ENCODE data around the gene PAFAH1B1.

PAFAH1B1 gene

GRCh38 chr17:2680961-2681360, 87.5 kb downstream of the PAFAH1B1 start:
- no peak overlapping the region for H3K4me3 ChIP-seq (ENCODE audit: low read length)
- no peak for TF ChIP-seq CTCF (conservative IDR thresholded peaks at IDR 0.05; ENCODE audit: low read length)
- no peak for DNase-seq (ENCODE audit: low read depth)

- no peak overlapping the region for H3K4me3 ChIP-seq (ENCODE audit: low read length)
- no peak for DNase-seq (ENCODE audit: low read depth)
- no peak for TF ChIP-seq CTCF (conservative IDR thresholded peaks at IDR 0.05; ENCODE audit: low read length)
Observed at GRCh38 chr17:2681650-2682049, 88.2 kb downstream of the PAFAH1B1 start.

- no peak for DNase-seq (ENCODE audit: low read depth)
- TF ChIP-seq CTCF (conservative IDR thresholded peaks at IDR 0.05; ENCODE audit: low read length): no peak
- no peak overlapping the region for H3K4me3 ChIP-seq (ENCODE audit: low read length)
Observed at GRCh38 chr17:2682176-2682938, 88.9 kb downstream of the PAFAH1B1 start.

GRCh38 chr17:2683912-2684311, 90.5 kb downstream of the PAFAH1B1 start:
- no peak for DNase-seq (ENCODE audit: low read depth)
- TF ChIP-seq CTCF (conservative IDR thresholded peaks at IDR 0.05; ENCODE audit: low read length): no peak
- H3K4me3 ChIP-seq (ENCODE audit: low read length): no peak overlapping the region

- H3K4me3 ChIP-seq (ENCODE audit: low read length): no peak overlapping the region
- DNase-seq (ENCODE audit: low read depth): no peak
- TF ChIP-seq CTCF (conservative IDR thresholded peaks at IDR 0.05; ENCODE audit: low read length): no peak
Observed at GRCh38 chr17:2684549-2684948, 91.1 kb downstream of the PAFAH1B1 start.

GRCh38 chr17:2685696-2686095, 92.2 kb downstream of the PAFAH1B1 start:
- no peak for DNase-seq (ENCODE audit: low read depth)
- H3K4me3 ChIP-seq (ENCODE audit: low read length): no peak overlapping the region
- TF ChIP-seq CTCF (conservative IDR thresholded peaks at IDR 0.05; ENCODE audit: low read length): no peak

- no peak for DNase-seq (ENCODE audit: low read depth)
- H3K4me3 ChIP-seq (ENCODE audit: low read length): no peak overlapping the region
- TF ChIP-seq CTCF (conservative IDR thresholded peaks at IDR 0.05; ENCODE audit: low read length): no peak
Observed at GRCh38 chr17:2687074-2687418, 93.6 kb downstream of the PAFAH1B1 start.

Data from AG10803 (cell line).